HepG2 (cell line): ENCODE results near the gene MAP1LC3C.

Experiments used
- EP300 ChIP-seq, 3 experiments: sonication (generic) in 1 of 3; formaldehyde crosslinking in 1 of 3; IDR thresholded peaks; 2 replicates each; pipeline versions ENCODE4 v1.5.1 to v1.6.1; 2011 to 2020; ENCODE audit warnings: low read depth in 2 of 3, low read length in 2 of 3, borderline replicate concordance in 1 of 3, improper control_type of control experiment in 1 of 3, mild to moderate bottlenecking in 1 of 3, missing genetic modification reagents in 1 of 3, moderate library complexity in 1 of 3
- EZH2 ChIP-seq: conservative IDR thresholded peaks from 2 replicates; pipeline ENCODE4 v1.6.1; 2012; ENCODE audit warnings: mild to moderate bottlenecking, low read depth, low read length, moderate library complexity
- IKZF4 ChIP-seq: sonication (generic); formaldehyde crosslinking; IDR thresholded peaks from 2 replicates; pipeline ENCODE4 v1.5.1; 2020; ENCODE audit warnings: borderline replicate concordance, mild to moderate bottlenecking, low read depth, missing genetic modification reagents; ENCODE audit errors: not compliant biosample characterization
- KDM5A ChIP-seq: fragments of 200-600 bp; sonication (generic); IDR thresholded peaks from 2 replicates; pipeline ENCODE4 v1.7.0; 2018; ENCODE audit warnings: antibody characterized with exemption, mild to moderate bottlenecking, low read length, borderline replicate concordance
- RNF2 ChIP-seq: fragments of 450-650 bp; conservative IDR thresholded peaks from 2 replicates; pipeline ENCODE4 v1.6.1; 2016; ENCODE audit warnings: low read depth
- SP1 ChIP-seq, 2 experiments: fragments of 450-650 bp in 1 of 2; sonication (generic) in 1 of 2; formaldehyde crosslinking in 1 of 2; IDR thresholded peaks; 2 replicates each; pipeline versions ENCODE4 v1.4.0 to v1.6.1; 2016 to 2020; ENCODE audit warnings: missing genetic modification reagents in 1 of 2
- TF ChIP-seq, protein P1 (sequence below): sonication (generic); formaldehyde crosslinking; IDR thresholded peaks from 2 replicates; pipeline ENCODE4 v1.5.0; 2020; ENCODE audit warnings: mild to moderate bottlenecking, missing genetic modification reagents, moderate library complexity
- TF ChIP-seq, protein P2 (sequence below): sonication (generic); formaldehyde crosslinking; IDR thresholded peaks from one replicate; pipeline ENCODE4 v1.5.1; 2020; ENCODE audit warnings: mild to moderate bottlenecking, missing genetic modification reagents; ENCODE audit errors: not compliant biosample characterization
- TF ChIP-seq, protein P3 (sequence below): sonication (generic); formaldehyde crosslinking; IDR thresholded peaks from 2 replicates; pipeline ENCODE4 v1.4.0; 2020; ENCODE audit warnings: missing genetic modification reagents, mild to moderate bottlenecking, borderline replicate concordance
- TF ChIP-seq, protein P4 (sequence below): sonication (generic); formaldehyde crosslinking; IDR thresholded peaks from 2 replicates; pipeline ENCODE4 v1.8.0; 2022; ENCODE audit warnings: missing genetic modification reagents, mild to moderate bottlenecking, moderate library complexity, borderline replicate concordance

DNA sequence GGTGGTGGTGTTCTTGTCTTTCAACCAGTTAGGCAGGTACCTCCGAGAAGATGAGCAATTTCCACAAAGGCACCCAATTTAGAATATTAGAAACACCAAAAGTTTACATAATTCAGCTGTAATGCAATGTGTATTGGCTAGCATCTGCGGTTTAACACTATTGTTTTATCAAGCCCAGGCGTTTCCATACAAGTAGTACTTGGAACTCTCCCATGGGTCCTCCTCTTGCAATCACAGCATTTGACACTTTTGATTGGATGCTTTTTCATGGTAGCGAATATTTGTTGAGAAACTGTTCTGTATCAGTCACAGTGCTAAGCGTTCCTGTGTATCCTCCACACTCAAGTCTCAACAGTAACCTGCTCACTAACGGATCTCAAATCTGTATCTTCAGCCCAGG, 20.1 kb upstream of the MAP1LC3C start:
- TF ChIP-seq RNF2 = no peak
- no peak for TF ChIP-seq IKZF4
- TF ChIP-seq KDM5A = no peak
- TF ChIP-seq, protein P1, sequence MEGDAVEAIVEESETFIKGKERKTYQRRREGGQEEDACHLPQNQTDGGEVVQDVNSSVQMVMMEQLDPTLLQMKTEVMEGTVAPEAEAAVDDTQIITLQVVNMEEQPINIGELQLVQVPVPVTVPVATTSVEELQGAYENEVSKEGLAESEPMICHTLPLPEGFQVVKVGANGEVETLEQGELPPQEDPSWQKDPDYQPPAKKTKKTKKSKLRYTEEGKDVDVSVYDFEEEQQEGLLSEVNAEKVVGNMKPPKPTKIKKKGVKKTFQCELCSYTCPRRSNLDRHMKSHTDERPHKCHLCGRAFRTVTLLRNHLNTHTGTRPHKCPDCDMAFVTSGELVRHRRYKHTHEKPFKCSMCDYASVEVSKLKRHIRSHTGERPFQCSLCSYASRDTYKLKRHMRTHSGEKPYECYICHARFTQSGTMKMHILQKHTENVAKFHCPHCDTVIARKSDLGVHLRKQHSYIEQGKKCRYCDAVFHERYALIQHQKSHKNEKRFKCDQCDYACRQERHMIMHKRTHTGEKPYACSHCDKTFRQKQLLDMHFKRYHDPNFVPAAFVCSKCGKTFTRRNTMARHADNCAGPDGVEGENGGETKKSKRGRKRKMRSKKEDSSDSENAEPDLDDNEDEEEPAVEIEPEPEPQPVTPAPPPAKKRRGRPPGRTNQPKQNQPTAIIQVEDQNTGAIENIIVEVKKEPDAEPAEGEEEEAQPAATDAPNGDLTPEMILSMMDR (CRISPR knock-in tag) = no peak
- TF ChIP-seq SP1 (IDR thresholded peaks at IDR 0.05) = no peak
- TF ChIP-seq SP1 (CRISPR knock-in tag; IDR thresholded peaks at IDR 0.05) = no peak
- no peak for TF ChIP-seq EZH2
- TF ChIP-seq, protein P2, sequence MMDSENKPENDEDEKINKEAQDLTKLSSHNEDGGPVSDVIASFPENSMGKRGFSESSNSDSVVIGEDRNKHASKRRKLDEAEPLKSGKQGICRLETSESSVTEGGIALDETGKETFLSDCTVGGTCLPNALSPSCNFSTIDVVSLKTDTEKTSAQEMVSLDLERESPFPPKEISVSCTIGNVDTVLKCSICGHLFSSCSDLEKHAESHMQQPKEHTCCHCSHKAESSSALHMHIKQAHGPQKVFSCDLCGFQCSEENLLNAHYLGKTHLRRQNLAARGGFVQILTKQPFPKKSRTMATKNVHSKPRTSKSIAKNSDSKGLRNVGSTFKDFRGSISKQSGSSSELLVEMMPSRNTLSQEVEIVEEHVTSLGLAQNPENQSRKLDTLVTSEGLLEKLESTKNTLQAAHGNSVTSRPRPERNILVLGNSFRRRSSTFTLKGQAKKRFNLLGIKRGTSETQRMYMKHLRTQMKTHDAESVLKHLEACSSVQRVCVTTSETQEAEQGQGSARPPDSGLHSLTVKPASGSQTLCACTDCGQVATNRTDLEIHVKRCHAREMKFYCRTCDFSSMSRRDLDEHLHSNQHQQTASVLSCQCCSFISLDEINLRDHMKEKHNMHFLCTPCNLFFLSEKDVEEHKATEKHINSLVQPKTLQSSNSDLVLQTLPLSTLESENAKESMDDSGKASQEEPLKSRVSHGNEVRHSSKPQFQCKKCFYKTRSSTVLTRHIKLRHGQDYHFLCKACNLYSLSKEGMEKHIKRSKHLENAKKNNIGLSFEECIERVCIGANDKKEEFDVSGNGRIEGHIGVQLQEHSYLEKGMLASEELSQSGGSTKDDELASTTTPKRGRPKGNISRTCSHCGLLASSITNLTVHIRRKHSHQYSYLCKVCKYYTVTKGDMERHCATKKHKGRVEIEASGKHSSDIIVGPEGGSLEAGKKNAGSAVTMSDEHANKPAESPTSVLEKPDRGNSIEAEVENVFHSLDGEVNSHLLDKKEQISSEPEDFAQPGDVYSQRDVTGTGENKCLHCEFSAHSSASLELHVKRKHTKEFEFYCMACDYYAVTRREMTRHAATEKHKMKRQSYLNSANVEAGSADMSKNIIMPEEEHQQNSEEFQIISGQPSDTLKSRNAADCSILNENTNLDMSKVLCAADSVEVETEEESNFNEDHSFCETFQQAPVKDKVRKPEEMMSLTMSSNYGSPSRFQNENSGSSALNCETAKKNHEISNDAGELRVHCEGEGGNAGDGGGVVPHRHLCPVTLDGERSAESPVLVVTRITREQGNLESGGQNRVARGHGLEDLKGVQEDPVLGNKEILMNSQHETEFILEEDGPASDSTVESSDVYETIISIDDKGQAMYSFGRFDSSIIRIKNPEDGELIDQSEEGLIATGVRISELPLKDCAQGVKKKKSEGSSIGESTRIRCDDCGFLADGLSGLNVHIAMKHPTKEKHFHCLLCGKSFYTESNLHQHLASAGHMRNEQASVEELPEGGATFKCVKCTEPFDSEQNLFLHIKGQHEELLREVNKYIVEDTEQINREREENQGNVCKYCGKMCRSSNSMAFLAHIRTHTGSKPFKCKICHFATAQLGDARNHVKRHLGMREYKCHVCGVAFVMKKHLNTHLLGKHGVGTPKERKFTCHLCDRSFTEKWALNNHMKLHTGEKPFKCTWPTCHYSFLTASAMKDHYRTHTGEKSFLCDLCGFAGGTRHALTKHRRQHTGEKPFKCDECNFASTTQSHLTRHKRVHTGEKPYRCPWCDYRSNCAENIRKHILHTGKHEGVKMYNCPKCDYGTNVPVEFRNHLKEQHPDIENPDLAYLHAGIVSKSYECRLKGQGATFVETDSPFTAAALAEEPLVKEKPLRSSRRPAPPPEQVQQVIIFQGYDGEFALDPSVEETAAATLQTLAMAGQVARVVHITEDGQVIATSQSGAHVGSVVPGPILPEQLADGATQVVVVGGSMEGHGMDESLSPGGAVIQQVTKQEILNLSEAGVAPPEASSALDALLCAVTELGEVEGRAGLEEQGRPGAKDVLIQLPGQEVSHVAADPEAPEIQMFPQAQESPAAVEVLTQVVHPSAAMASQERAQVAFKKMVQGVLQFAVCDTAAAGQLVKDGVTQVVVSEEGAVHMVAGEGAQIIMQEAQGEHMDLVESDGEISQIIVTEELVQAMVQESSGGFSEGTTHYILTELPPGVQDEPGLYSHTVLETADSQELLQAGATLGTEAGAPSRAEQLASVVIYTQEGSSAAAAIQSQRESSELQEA (CRISPR knock-in tag) = no peak
- TF ChIP-seq, protein P3, sequence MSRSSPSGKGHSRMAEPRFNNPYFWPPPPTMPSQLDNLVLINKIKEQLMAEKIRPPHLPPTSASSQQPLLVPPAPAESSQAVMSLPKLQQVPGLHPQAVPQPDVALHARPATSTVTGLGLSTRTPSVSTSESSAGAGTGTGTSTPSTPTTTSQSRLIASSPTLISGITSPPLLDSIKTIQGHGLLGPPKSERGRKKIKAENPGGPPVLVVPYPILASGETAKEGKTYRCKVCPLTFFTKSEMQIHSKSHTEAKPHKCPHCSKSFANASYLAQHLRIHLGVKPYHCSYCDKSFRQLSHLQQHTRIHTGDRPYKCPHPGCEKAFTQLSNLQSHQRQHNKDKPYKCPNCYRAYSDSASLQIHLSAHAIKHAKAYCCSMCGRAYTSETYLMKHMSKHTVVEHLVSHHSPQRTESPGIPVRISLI (CRISPR knock-in tag) = no peak
- TF ChIP-seq, protein P4, sequence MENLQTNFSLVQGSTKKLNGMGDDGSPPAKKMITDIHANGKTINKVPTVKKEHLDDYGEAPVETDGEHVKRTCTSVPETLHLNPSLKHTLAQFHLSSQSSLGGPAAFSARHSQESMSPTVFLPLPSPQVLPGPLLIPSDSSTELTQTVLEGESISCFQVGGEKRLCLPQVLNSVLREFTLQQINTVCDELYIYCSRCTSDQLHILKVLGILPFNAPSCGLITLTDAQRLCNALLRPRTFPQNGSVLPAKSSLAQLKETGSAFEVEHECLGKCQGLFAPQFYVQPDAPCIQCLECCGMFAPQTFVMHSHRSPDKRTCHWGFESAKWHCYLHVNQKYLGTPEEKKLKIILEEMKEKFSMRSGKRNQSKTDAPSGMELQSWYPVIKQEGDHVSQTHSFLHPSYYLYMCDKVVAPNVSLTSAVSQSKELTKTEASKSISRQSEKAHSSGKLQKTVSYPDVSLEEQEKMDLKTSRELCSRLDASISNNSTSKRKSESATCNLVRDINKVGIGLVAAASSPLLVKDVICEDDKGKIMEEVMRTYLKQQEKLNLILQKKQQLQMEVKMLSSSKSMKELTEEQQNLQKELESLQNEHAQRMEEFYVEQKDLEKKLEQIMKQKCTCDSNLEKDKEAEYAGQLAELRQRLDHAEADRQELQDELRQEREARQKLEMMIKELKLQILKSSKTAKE (CRISPR knock-in tag) = no peak
- no peak for TF ChIP-seq EP300 (IDR thresholded peaks at IDR 0.05; ENCODE audit: low read depth in 2 of 2, low read length in 2 of 2)
- no peak for TF ChIP-seq EP300 (CRISPR knock-in tag; IDR thresholded peaks at IDR 0.05; ENCODE audit: borderline replicate concordance)
